HG03108 (cell line): ENCODE data around the gene NTM.

Experiments used
- ATAC-seq: cut with Tn5 transposase; IDR thresholded peaks from one replicate; pipeline ENCODE4 v1.9.1; 2021; ENCODE audit warnings: moderate library complexity; ENCODE audit not compliant: unreplicated experiment

NTM gene

GRCh38 chr11:131934006-131934405, 563.6 kb downstream of the NTM start:
- no peak for ATAC-seq

DNA sequence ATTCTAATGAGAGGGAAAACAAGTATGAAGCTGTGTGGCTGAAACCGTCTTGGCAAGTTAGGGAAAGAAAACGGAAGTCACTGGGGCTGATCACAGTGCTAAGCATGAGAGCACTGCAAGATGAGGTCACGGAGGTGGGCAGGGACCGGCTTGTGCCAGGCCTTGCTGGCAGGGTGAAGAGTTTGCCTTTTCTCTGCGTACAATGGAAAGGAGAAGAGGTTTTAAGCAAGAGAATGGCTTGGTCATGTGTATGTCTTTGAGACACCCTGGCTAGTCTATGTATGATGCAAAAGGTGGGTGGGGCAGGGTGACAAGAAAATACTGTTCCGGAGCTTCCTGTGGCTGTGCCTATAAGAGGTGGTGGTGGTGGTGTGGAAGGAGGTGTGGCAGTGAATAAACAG, 567.9 kb downstream of the NTM start:
- ATAC-seq: no peak

- ATAC-seq: no peak
Observed at GRCh38 chr11:131940126-131940525, 569.7 kb downstream of the NTM start.

- no peak for ATAC-seq
Observed at GRCh38 chr11:131942878-131943277, 572.5 kb downstream of the NTM start.

GRCh38 chr11:131943295-131943694, 572.9 kb downstream of the NTM start:
- no peak for ATAC-seq

- no peak for ATAC-seq
Observed at GRCh38 chr11:131944736-131945135, 574.3 kb downstream of the NTM start.

DNA sequence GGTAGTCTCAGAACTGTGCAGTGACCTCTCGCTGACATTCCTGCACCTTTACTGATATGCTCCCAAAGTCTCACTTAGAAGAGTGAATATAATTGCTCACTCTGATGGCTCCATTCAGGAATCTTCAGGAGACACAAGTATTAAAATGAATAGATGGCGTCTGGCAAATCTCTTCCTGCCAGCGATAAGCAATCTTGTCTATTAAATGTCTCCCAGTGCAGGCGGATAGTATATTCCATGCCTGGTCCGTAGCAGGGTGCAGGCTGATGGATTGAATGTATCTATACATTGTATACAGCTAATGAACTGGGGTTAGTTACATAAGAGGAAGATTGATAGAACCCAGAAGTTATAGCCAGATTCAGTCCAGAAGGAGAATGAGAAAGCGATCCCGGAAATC, 575.3 kb downstream of the NTM start:
- no peak for ATAC-seq

DNA sequence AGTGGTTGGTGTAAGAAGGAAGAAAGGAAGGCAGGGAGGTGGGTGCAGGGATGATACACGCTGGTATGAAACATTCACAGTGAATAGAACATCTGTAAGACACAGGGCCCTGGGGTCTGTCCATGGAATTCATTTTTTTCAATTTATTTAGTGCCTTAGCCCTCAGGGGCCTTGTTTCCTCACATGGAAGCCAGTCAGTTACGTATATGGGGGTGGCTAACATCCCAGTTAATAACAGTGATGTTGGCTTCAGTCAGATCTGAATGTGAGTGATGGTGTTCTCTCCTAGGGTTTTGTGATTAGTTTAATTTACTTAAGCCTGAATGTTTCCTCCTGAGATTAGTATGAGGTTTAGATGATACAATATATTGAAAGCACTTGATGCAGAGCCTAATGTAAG, 577.1 kb downstream of the NTM start:
- no peak for ATAC-seq

GRCh38 chr11:131951121-131951520, 580.7 kb downstream of the NTM start:
- ATAC-seq: no peak

DNA sequence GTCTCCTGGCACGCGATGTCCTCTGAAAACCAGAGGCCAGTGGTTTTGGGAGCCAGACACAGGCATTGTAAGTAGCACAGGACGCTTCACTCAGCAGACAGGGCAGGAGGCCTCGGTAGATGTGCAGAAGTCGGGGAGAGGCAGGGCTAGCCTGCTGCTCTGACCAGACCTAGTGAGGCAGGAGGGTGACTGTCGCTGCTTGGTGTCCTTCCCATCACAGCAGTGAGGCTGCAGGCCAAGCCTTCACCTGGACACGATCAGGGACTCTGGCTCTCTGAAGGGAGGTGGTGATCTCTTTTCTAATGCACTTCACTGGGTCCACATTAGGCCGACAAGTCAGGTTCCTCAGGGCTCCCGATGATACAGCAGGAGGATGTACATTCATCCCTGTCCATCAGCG, 583.7 kb downstream of the NTM start:
- no peak for ATAC-seq

- ATAC-seq: no peak
Observed at GRCh38 chr11:131955904-131956303, 585.5 kb downstream of the NTM start.

GRCh38 chr11:131957201-131957600, 586.8 kb downstream of the NTM start:
- no peak for ATAC-seq

DNA sequence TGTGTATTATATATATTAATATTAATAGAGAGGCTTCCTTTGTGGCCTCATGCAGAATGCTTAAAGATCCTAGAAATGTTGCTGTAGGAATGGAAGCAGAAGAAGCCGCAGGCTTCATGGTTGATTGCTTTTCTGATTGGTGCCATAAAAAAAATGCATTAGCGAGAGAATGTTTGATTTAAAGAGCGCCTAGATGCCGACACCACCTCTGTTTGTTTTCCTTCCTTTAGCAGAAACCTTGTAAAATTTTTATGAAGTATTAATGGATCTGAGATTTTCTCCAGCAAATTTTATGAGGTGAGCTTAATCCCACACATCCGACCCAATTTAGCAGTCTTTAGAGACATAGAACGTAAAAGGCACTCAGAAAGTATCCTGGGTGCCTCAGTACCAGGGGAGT, 587.5 kb downstream of the NTM start:
- ATAC-seq: no peak

DNA sequence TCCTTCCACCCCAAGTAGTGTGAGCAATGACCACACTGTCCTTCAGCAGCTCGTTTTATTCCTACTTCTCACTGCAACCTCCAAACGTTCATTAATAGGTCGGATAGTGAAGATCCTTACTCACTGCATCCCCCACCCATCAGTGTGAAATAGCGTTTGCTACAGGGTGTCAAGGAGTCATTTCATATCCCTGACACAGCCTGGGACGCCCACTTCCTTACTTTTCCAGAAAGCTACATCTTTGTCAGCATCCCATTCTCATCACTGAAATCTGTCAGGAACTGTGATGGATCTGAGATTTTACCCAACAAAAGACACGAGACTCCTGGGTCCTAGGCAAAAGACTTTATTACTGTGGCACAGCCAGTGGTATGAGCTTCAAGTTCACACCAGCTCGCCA, 592.4 kb downstream of the NTM start:
- no peak for ATAC-seq

DNA sequence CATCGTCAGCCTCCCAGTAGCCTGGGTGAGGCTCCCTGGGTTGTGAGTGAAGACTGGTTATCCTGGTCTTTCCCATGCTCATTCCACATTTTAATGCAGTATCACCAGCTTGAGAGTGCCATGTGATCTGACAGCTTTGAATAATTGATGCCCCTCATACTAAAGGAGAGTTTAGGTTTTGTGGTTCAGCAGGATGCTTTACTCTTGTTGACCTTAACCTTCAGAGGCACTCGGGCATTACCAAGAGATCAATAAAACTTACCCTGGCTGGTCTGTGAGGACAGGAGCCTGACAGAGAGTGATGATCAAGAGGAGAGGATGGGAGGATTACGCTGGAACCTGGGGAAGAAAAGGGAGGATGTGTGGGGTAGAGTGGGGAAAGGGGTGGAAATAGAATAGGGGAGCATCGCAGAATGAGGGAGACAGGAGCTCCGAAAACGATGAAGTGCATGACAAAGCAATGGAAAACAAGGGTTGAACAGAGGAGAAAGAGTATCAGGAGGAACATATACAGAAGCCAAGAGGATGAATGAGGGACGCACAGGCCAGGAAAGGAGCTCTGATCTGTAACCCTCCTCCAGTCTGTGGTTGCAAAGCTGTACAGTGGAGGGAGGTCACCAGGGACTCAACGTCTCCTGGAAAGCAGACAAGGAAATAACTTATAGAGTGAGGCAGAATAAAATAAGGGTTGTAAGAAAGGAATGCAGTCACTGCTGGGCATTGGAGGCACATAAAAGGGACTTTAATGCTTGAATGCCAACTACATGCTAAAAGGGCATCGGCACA, 594.5 kb downstream of the NTM start:
- ATAC-seq: no peak

DNA sequence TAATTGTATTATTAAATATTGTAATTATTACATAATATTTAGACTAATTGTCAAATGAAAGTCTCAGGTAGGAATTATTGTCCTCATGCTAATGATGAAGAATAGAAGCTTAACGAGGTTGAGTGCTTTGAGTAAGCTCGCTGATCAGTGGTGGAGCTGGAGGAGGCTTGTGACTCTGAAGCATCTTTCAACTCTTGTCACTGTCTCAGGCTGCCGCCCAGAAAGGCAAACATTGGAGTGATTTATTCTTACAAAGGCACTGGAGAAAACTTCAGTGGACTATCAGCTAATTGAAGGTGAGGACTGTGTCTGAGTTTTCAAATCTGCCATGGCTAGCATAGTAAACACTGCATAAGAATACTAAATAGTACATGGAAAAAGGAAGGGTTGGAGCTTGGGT, 595.1 kb downstream of the NTM start:
- no peak for ATAC-seq

DNA sequence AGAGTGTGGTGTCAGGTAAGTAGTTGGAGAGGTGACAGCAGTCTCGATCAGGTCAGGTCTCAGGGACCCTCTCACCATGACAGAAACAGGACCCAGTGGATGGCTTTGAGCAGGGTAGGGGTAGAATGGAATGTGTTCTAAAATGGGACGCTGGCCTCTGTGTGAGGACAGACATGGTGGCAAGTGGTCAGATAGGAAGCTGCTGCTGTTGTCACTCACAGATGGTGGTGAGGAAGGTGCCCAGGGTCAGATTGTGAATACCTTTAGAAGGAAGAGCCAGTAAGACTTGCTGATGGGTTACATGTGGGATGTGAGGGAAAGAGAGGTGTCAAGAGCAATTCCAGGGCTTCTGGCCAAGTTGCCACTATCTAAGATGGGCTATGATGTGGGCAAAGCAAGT, 596.3 kb downstream of the NTM start:
- no peak for ATAC-seq

DNA sequence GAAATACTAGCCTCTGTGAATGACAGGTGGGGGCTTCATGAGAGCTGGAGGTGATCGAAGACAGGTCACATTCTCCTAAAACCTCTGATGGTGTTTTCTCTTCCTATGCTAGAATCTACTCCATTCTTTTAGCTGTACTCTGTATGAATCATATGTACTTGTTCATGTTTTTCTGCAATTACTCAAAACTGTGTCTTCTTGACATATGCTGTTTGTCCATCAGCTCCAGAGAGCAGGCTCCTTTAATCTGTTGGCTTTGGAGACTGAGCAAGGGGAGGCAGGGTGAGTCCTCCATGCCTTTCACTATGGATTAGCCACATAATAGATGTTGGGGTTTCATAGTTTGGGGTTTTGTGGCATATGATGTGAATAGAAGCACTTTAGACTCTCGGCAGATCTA, 598.8 kb downstream of the NTM start:
- ATAC-seq: no peak

DNA sequence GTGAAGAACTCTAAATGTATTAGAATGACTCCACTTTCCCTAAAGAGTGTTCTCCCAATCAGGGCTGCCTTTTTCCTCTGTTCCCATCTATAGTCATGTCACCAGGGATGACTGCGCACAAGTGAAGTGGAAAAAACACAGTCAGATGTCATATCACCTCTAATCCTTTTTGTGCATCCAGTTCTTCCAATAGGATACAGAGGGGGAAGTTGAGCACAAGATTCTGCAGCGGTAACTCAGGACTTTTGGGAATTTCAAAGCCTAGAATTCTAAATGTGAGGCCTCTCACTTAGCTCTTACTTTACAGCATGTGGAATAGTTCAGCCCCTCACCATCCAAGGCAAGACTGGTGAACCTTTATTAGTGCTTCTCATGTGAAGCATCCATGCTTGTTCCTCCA, 602.6 kb downstream of the NTM start:
- no peak for ATAC-seq

DNA sequence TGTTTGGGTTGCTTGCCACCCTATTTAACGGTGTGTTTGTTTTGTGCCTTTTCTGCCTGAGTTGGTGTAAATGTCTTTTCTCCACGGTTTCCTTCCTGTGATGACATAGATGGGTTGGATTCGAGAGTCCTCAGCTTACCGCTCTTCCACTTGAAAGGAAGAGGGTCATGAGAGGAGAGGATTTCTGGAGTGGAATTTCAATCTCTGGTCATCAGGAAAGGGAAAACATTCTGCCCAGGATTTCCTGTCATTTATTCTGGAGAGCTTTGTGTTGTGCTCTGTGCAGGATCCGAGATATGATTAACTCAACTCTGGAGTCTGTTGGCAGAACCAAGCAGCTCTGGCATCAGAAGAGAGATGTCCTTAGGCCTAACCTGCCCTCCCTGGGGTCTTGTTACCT, 605.2 kb downstream of the NTM start:
- no peak for ATAC-seq

- ATAC-seq: no peak
Observed at GRCh38 chr11:131976021-131976420, 605.6 kb downstream of the NTM start.

DNA sequence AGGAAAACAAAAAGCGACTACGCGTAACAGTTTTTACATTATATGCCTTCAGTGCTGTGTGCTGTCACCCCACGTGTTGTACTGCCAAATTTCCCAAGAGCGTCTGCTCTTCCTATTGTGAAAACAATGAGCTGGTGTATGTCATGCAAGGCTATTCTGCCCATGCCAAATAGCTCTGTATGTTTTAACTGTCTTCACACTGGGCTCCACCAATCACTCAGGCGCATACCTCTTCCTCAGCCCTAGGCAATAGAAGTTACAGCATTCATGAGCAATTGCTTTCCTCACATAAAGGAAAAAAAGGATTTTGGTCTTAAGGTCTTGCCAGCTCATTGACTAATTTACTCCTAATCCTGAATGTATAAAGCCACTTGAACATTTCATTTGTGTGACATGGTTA, 606.8 kb downstream of the NTM start:
- no peak for ATAC-seq

DNA sequence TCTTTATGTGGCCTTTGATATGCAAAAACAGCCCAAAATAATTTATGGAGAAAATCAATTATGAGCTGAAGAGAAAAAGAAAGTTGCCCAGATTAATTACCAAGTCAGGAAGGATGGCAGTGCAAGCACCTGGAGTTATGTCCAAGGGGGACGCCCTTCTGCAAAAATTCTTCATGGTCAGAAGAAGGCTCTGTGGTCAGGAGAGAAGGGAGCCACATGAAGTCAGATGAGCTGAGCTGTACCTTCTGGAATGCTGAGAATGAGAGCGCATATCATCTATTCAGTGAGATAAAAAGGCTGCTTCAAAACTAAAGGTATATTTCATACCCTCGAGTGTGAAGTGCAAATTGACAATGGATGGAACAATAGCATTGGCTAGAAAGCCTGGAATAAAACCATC, 607.4 kb downstream of the NTM start:
- ATAC-seq: no peak
